Mucosa of descending colon (tissue), 3 donors: ENCODE data around the gene YTHDF2. TPM values are rescaled to one million over a fixed set of nuclear protein-coding genes. Genes with fewer than 3 reads are reported as not detected.
"Not testable (repeated sequence)": the region's sequence is repeated elsewhere in the genome, so short reads cannot be mapped to it uniquely, and the experiment has no call there.

ENCODE experiments used
- ATAC-seq: fragments of 200-7000 bp; cut with Tn5 transposase; one replicate; pipeline ENCODE4 v1.9.1; 2020; ENCODE audit warnings: mild to moderate bottlenecking, moderate library complexity
- DNase-seq, 3 donors: peaks; one replicate each; pipeline ENCODE4 v3.0.0-alpha.2; 2020
- H3K36me3 ChIP-seq: fragments of 200-600 bp; one replicate; pipeline ENCODE4 v1.8.0; 2021; ENCODE audit warnings: low read depth, mild to moderate bottlenecking
- H3K4me1 ChIP-seq: fragments of 200-600 bp; one replicate; pipeline ENCODE4 v1.8.0; 2021; ENCODE audit warnings: low read depth, mild to moderate bottlenecking
- H3K4me3 ChIP-seq: fragments of 200-600 bp; one replicate; pipeline ENCODE4 v1.8.0; 2021; ENCODE audit warnings: mild to moderate bottlenecking
- H3K9me3 ChIP-seq: fragments of 200-600 bp; one replicate; pipeline ENCODE4 v1.8.0; 2021; ENCODE audit warnings: mild to moderate bottlenecking
- intact Hi-C, 2 donors: fragments of 100-400 bp; cut with DNase I in 1 of 2; cut with micrococcal nuclease in 1 of 2; formaldehyde crosslinking; loops; one replicate each; pipeline versions ENCODE4 v1.11.0 to v1.11.1; 2022; cut with DNase I, micrococcal nuclease
- total RNA-seq, 3 donors: library from RNA; stranded (reverse); fragmentation: NEBNext Ultra II Directional in 2 of 3; extraction: Animal tissue kit (Norgen Biotek cat#: 25700) in 2 of 3; gene quantifications; one replicate each; pipeline versions ENCODE4 v1.2.1 to v1.2.4, GENCODE V29; 2021 to 2023
- TF ChIP-seq, protein P1 (sequence below): fragments of 200-600 bp; IDR thresholded peaks from one replicate; pipeline ENCODE4 v1.8.0; 2022; ENCODE audit warnings: antibody characterized with exemption, mild to moderate bottlenecking
- donor health status: DM: no; HTN: no; CAD: no; lungs with moderate emphysema.
- donor health status: DM: no; HTN: no; CAD: no.
- donor health status: DM: no; HTN: yes; CAD: no.

YTHDF2 gene
- total RNA-seq, 3 donors from 2014 or later: 55.7 to 59.0 (median 55.8) TPM

DNA sequence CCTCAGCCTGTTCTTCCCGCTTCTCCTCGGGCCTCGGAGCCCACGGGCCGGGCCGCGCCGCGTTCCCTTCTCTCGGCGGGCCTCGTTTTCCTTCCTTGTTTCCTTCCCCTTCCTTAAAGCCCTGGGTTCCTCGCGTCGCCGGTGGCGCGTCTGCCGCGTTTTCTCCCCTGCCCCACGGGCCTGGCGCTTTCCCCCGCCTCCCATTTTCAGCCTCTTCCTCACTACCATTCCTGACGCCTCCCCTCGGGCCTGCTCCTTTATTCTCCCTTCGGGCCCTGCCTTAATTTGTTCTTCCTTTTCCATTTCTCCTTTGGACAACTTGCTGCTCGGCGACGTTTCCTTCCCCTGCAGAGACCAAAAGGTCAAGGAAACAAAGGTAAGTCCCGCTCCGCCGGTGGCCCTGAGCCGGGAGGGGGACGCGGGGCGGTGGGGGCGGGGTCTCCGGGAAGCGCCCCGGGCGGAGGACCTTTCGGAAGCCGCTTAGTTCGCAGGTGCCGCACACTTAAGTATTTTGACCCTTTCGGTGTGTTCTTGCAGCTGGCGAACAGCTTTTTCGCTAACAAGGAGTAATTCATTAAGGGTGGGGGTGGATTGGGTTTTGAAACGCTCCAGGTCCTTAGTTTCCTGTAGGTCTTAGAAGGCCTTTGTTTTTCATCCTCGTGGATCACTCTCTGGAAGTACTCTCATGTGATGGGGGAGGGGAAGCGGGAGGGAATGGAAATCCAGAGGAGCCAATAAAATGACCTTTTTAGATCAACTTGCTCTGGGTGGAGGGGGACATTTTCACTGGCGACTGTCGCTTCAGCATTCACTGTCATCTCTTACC lies 780 bp downstream of the YTHDF2 start:
- no peaks in the 10 kb centered on the region for H3K9me3 ChIP-seq
- H3K4me3 ChIP-seq: peak overlapping the region; percentile 93
- peaks cover 2% of the 10 kb centered on the region for H3K36me3 ChIP-seq
- intact Hi-C loops: no loop called here
- DNase-seq (peak; percentile 63 to 75 (median 66)), ATAC-seq (peak; percentile 36)
- peaks cover 27% of the 10 kb centered on the region for H3K4me1 ChIP-seq
- TF ChIP-seq, protein P1, sequence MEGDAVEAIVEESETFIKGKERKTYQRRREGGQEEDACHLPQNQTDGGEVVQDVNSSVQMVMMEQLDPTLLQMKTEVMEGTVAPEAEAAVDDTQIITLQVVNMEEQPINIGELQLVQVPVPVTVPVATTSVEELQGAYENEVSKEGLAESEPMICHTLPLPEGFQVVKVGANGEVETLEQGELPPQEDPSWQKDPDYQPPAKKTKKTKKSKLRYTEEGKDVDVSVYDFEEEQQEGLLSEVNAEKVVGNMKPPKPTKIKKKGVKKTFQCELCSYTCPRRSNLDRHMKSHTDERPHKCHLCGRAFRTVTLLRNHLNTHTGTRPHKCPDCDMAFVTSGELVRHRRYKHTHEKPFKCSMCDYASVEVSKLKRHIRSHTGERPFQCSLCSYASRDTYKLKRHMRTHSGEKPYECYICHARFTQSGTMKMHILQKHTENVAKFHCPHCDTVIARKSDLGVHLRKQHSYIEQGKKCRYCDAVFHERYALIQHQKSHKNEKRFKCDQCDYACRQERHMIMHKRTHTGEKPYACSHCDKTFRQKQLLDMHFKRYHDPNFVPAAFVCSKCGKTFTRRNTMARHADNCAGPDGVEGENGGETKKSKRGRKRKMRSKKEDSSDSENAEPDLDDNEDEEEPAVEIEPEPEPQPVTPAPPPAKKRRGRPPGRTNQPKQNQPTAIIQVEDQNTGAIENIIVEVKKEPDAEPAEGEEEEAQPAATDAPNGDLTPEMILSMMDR: no peak

DNA sequence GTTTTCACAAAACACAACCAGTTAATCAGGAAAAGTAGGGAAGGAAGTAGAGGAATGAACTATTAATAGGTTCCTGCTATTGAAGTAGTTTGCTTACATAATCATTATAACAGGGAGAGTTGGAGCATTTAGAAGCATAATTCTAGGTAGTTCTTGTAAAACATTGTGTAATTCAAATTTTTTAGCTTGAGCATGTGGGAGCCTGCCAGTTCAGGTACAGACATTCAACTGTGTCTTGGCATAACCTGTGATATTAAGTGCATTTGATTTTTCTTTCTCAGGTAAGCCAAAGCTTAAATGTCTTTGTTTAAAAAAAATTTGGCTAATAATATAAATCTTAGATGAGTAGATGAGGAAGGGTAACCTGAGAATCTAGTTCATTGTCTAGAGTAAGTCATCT lies 3.4 kb downstream of the YTHDF2 start:
- Histone ChIP-seq H3K4me1 (peaks cover 42% of the 10 kb centered on the region), H3K36me3 (peaks cover 7% of the 10 kb centered on the region), H3K9me3 (no peaks in the 10 kb centered on the region), H3K4me3 (no peak overlapping the region)
- DNase-seq (no peak), ATAC-seq (no peak)
- TF ChIP-seq, protein P1: no peak
- intact Hi-C loops: no loop called here

DNA sequence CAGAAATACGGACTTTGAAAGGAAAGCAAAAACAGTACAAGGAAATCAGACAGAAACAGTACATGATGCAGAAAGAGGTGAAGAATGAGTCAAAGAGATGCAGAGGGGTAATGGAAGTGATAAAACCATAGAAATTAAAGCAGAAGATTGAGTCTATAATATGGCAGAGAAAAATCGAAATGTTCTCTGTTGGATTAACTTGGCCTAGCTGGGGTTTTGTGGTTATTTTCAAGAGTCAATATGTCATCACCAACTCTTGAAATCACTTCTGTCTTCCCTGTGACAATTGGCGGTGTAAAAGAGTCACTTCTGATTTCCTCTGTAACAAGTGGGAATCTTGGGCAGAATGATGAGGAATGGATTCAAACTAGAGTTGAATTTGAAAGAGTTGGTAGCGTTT lies 7.4 kb downstream of the YTHDF2 start:
- Histone ChIP-seq H3K4me3 (no peak overlapping the region), H3K9me3 (no peaks in the 10 kb centered on the region), H3K4me1 (peaks cover 66% of the 10 kb centered on the region), H3K36me3 (peaks cover 7% of the 10 kb centered on the region)
- intact Hi-C loops: no loop called here
- TF ChIP-seq, protein P1: no peak
- DNase-seq (no peak), ATAC-seq (no peak)

DNA sequence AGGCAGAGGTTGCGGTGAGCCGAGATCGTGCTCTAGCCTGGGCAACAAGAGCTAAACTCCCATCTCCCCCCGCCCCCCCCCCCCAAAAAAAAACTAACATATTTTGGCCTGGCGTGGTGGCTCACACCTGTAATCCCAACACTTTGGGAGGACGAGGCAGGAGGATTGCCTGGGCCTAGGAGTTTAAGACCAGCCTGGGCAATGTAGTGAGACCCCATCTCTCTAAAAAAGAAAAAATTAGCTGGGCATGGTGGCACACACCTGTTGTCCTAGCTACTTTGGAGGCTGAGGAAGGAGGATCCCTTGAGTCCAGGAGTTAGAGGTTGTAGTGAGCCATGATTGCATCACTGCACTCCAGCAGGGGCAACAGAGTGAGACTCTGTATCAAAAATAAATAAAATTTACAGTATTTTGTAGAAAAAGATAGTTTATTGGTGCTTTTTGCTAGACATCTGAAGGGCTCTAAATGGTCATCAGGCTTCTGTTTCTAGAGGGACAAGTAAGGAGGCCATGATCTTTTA lies 9.0 kb downstream of the YTHDF2 start:
- TF ChIP-seq, protein P1: no peak
- Histone ChIP-seq H3K4me1 (peaks cover 74% of the 10 kb centered on the region), H3K36me3 (peaks cover 7% of the 10 kb centered on the region)

DNA sequence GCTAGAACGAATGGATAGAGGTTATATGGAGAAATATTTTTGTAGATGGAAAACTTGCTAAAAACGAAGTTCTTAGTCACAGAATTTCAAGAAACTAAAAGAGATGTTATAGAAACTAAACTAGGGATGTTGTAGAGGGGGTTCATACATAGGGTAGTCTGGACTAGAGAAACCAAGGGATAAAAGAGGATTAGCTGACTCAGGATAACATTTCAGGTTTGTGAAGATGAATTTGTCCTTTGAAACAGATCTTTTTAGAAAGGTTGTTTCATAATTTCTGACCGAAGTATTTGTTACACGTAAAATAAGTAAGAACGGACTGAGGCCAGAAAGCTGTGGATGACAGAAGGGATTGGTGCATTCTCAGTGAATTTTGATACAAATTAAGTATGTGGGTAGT lies 13.6 kb downstream of the YTHDF2 start:
- Histone ChIP-seq H3K4me3 (no peak overlapping the region), H3K4me1 (peaks cover 62% of the 10 kb centered on the region), H3K9me3 (no peaks in the 10 kb centered on the region), H3K36me3 (no peaks in the 10 kb centered on the region)
- no peak for DNase-seq
- ATAC-seq: no peak
- intact Hi-C loops: no loop called here
- TF ChIP-seq, protein P1: no peak

More for the DNA sequence above, 9.0 kb downstream of the YTHDF2 start:
- DNase-seq (no peak), ATAC-seq (no peak)
- Histone ChIP-seq H3K9me3 (no peaks in the 10 kb centered on the region), H3K4me3 (no peak overlapping the region)
- intact Hi-C loops: no loop called here

DNA sequence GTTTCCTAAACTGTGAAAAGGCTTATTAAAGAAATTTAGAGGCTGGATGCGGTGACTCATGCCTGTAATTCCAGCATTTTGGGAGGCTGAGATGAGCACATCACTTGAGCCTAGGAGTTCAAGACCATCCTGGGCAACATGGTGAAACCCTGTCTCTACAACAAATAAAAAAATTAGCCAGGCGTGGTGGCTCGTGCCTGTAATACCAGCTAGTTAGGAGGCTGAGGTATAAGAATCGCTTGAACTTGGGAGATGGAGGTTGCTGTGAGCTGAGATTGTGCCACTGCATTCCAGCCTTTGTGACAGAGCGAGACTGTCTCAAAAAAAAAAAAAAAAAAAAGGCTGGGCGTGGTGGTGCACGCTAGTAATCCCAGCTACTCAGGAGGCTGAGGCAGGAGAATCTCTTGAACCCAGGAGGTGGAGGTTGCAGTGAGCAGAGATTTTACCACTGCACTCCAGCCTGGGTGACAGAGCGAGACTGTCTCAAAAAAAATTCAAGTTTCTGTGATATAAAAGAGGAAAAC lies 14.1 kb downstream of the YTHDF2 start:
- peaks cover 64% of the 10 kb centered on the region for H3K4me1 ChIP-seq

More for the DNA sequence above, 14.1 kb downstream of the YTHDF2 start:
- DNase-seq, H3K9me3 ChIP-seq, intact Hi-C loops, H3K36me3 ChIP-seq, H3K4me3 ChIP-seq, ATAC-seq: not testable (repeated sequence)
